NCI-H1417 treated with DMSO at 0.1 percent for 48 hours (cell line): Measurements from ENCODE around the gene CEBPA.

Source experiments
- DNase-seq: peaks from one replicate; lab custom pipeline; 2025; lab: John Stamatoyannopoulos, UW

Gene CEBPA

GRCh38 chr19:33287438-33287837, 14.9 kb downstream of the CEBPA start:
- DNase-seq, result no peak

GRCh38 chr19:33286899-33287298, 15.4 kb downstream of the CEBPA start:
- no peak for DNase-seq

GRCh38 chr19:33285441-33285927, 16.9 kb downstream of the CEBPA start:
- DNase-seq, result no peak

GRCh38 chr19:33284756-33285155, 17.6 kb downstream of the CEBPA start:
- DNase-seq, result no peak

GRCh38 chr19:33284146-33284643, 18.1 kb downstream of the CEBPA start:
- no peak for DNase-seq

GRCh38 chr19:33283589-33283988, 18.7 kb downstream of the CEBPA start:
- DNase-seq, result no peak

GRCh38 chr19:33282036-33282671, 20.2 kb downstream of the CEBPA start:
- no peak for DNase-seq

- no peak for DNase-seq
These were observed 20.9 kb downstream of the CEBPA start for GRCh38 chr19:33281296-33281926.

GRCh38 chr19:33280351-33280921, 21.9 kb downstream of the CEBPA start:
- DNase-seq, result no peak

- no peak for DNase-seq
These were observed 22.6 kb downstream of the CEBPA start for GRCh38 chr19:33279430-33280350.

GRCh38 chr19:33278403-33279269, 23.7 kb downstream of the CEBPA start:
- no peak for DNase-seq

GRCh38 chr19:33278023-33278402, 24.3 kb downstream of the CEBPA start:
- no peak for DNase-seq

GRCh38 chr19:33277434-33277833, 24.9 kb downstream of the CEBPA start:
- DNase-seq, result no peak

- no peak for DNase-seq
These were observed 26.3 kb downstream of the CEBPA start for GRCh38 chr19:33275933-33276619.

- DNase-seq, result no peak
These were observed 26.8 kb downstream of the CEBPA start for GRCh38 chr19:33275559-33275932.

GRCh38 chr19:33274663-33275558, 27.4 kb downstream of the CEBPA start:
- no peak for DNase-seq

- no peak for DNase-seq
These were observed 28.3 kb downstream of the CEBPA start for GRCh38 chr19:33273881-33274662.

GRCh38 chr19:33273065-33273736, 29.1 kb downstream of the CEBPA start:
- DNase-seq, result no peak
